ENCODE measurements around the gene BORCS8.

BORCS8 gene

DNA sequence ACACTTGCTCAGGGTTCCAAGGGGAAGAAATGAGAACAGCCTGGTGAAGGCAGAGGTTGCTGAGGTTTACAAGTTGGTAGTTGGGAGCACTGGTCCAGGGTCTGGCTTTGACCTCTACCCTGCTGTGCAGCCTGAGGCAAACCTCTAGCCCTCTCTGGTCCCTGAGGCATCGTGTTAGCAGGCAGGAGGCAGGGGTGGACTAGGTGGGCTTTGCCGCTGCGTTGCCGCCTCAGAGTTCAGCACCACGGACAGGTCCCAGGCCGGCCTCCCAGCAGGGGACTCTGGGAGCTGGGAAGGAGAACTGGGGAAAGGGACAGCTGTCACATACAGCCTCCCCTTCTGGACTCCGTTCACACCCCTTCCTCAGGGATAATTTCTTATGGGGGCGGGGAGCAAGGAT, 22.9 kb upstream of the BORCS8 start:
- H3K4me3 ChIP-seq (replicated peaks; ENCODE audit: low read depth, low read length), result no peak overlapping the region
- TF ChIP-seq, protein P1, sequence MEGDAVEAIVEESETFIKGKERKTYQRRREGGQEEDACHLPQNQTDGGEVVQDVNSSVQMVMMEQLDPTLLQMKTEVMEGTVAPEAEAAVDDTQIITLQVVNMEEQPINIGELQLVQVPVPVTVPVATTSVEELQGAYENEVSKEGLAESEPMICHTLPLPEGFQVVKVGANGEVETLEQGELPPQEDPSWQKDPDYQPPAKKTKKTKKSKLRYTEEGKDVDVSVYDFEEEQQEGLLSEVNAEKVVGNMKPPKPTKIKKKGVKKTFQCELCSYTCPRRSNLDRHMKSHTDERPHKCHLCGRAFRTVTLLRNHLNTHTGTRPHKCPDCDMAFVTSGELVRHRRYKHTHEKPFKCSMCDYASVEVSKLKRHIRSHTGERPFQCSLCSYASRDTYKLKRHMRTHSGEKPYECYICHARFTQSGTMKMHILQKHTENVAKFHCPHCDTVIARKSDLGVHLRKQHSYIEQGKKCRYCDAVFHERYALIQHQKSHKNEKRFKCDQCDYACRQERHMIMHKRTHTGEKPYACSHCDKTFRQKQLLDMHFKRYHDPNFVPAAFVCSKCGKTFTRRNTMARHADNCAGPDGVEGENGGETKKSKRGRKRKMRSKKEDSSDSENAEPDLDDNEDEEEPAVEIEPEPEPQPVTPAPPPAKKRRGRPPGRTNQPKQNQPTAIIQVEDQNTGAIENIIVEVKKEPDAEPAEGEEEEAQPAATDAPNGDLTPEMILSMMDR (IDR thresholded peaks at IDR 0.05; ENCODE audit: low read depth, low read length, missing control alignments), result no peak
- no peak for DNase-seq (ENCODE audit: extremely low read depth, low read depth)

DNA sequence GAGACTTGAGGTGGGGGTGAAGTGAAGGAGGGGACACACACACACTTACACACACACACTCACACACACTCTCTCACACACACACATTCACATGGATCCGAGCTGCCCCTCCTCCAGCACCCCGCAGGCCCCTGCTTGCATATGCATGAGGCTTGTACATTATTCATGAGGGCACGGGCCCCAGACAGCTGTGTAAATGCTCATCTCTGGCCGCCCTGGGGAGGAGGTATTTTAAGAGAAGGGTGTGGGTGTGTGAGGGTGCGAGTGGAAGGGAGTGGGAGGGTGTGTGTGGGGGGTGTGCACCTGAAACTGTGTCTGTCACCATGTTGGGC, 22.2 kb upstream of the BORCS8 start:
- no peak overlapping the region for H3K4me3 ChIP-seq (replicated peaks; ENCODE audit: low read depth, low read length)
- DNase-seq (ENCODE audit: extremely low read depth, low read depth), result no peak
- TF ChIP-seq, protein P1 (IDR thresholded peaks at IDR 0.05; ENCODE audit: low read depth, low read length, missing control alignments), result no peak

DNA sequence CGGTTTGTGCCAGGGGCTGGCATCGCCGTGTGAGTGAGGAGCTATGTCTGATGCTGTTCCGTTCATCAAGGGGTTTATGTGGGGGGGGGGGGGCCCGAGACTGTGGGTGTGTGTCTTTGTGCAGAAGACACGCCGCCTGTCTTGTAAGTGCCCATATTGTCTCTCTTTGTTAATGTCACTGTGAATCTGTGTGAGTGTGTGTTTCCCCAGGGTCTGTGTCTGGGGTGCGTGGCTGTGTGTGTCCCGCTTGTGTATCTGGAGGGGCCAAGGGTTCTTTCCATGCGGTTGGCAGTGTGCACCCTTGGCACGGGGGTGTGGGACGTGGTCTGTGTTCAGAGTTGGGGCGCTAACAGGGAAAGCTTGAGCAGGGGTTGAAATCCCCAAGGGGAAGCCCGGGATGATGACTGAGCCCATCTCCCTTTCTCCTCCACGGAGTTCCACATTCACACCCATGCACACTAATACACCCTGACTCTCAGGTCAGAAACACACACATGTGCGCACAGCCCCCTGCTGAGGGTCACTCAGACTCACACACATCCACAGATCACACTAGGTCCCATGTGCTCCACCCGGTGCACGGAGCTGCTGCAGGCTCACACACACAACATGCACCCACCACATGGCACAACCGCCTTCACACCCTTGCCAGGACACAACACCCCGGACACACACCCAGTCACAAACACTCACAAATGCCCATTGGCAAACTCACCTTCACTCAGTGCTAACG, 21.6 kb upstream of the BORCS8 start:
- TF ChIP-seq, protein P1 (IDR thresholded peaks at IDR 0.05; ENCODE audit: low read depth, low read length, missing control alignments), result no peak
- no peak for DNase-seq (ENCODE audit: extremely low read depth, low read depth)
- no peak overlapping the region for H3K4me3 ChIP-seq (replicated peaks; ENCODE audit: low read depth, low read length)

DNA sequence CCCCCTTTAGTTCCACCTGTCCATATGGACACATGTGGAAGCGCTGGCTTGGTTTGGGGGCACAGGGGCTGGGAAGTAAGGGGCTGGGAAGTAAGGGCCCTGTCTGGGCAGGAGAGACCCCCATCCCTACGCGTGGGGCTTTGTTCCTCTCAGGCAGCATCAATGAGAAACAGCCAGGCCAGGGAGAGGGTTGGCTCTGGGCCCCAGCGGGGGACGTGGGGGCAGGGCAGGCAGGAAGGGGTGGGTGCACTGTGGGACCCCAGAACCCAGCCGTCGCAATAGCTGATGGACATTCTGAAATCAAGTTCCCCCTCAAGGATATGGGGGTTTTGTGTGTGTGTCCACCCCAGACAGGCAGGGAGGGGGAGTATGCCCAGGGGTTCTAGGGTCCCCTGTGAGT, 21.0 kb upstream of the BORCS8 start:
- TF ChIP-seq, protein P1 (IDR thresholded peaks at IDR 0.05; ENCODE audit: low read depth, low read length, missing control alignments), result no peak
- H3K4me3 ChIP-seq (replicated peaks; ENCODE audit: low read depth, low read length), result no peak overlapping the region
- DNase-seq (ENCODE audit: extremely low read depth, low read depth), result no peak

DNA sequence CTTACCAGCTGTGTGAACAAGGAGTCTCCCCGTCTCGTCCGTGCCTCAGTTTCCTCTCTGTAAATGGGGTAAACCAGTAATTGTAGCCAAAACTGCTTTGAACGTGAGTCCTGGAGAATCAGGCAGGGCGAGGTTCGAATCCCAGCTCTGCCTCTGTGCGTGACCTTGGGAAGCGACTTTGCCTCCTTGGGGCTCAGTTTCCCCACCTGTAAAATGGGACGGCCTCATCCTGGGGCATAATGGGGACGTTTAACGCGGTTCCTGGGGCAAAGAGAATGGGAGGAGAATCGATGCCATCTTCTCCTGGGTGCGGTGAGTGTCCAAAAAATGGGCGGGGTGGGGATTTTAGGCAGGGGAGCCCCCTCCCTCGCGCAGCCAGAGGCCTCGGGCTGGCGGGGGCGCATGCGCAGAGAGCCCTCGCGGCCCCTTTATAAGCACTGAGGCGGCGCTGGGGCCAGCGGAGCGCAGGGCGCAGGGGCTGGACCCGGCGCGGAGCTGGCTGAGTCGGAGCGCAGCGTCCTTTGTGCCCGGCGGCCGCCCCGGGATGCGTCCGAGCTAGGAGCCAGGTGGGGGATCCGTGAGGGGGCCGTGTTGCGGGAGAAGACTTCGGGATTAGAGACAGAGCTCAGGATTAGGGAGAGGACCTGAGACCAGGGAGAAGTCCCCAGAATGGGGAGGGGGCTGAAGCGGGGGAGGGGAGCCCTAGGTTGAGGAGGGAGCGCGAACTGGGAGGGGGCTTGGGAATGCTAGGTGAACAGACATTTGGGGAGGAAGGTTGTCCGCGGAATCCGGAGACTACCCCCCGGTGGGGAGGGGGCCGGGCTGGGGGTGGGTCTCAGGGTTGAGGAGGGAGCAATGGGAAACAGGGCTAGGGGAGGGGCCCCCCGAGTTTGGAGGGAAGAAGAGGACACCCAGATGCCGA, 19.8 kb upstream of the BORCS8 start, which contains the start of gene NCAN:
NCAN (plus strand) TSS at position 460 of the 922 bp plus-strand sequence. CDS start 4,996 bp downstream, outside the sequence.
- DNase-seq (ENCODE audit: extremely low read depth, low read depth), result no peak
- H3K4me3 ChIP-seq (replicated peaks; ENCODE audit: low read depth, low read length), result no peak within 1 kb of the TSS
- TF ChIP-seq, protein P1 (IDR thresholded peaks at IDR 0.05; ENCODE audit: low read depth, low read length, missing control alignments), result no peak

DNA sequence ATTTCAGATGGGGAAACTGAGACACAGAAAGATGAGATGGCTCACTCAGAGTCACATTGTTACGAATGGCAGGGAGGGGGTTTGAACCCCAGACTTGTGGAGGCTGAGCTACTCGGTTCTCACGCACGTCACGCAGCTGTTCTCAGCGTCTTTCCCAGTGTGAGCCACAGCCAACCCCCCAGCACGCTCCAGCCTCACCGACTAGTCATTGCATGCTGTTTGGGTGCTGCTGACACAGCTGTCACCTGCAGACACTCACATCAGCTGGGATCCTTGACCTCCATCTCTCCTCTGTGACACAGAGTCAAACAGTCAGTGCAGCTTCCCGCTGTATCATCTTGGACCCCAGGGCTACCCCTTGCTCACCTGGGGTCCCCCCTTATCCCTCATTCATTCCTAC, 17.4 kb upstream of the BORCS8 start:
- DNase-seq (ENCODE audit: extremely low read depth, low read depth), result no peak
- no peak overlapping the region for H3K4me3 ChIP-seq (replicated peaks; ENCODE audit: low read depth, low read length)
- TF ChIP-seq, protein P1 (IDR thresholded peaks at IDR 0.05; ENCODE audit: low read depth, low read length, missing control alignments), result no peak

All from HFF-Myc (cell line).